Tibial nerve (tissue), 3 donors: ENCODE measurements around the gene FGF14.

Experiments
- CTCF ChIP-seq, 5 experiments: fragments of 200-600 bp in 3 of 5; fragments of 450-650 bp in 2 of 5; sonication (generic) in 3 of 5; IDR thresholded peaks; one replicate each; pipeline ENCODE4 v1.5.1; 2016 to 2019; ENCODE audit warnings: antibody characterized with exemption in 5 of 5, mild to moderate bottlenecking in 3 of 5, moderate library complexity in 2 of 5
- POLR2A ChIP-seq, 2 donors: fragments of 450-650 bp; IDR thresholded peaks; one replicate each; pipeline ENCODE4 v1.6.1; 2017; ENCODE audit warnings: antibody characterized with exemption in 2 of 2, mild to moderate bottlenecking in 2 of 2, moderate library complexity in 2 of 2

- TF ChIP-seq POLR2A (IDR thresholded peaks at IDR 0.05), result no peak
- TF ChIP-seq CTCF (IDR thresholded peaks at IDR 0.05), result no peak
Measured at GRCh38 chr13:101876951-101877350, 524.9 kb downstream of the FGF14 start.
